Loucy (cell line): ENCODE data around the gene MTF2.
"Not testable (repeated sequence)": the region's sequence is repeated elsewhere in the genome, so short reads cannot be mapped to it uniquely, and the experiment has no call there.

ENCODE experiments used
- CTCF ChIP-seq: fragments of 200-600 bp; sonication (generic); conservative IDR thresholded peaks from 2 replicates; pipeline ENCODE4 v1.5.1; 2014; ENCODE audit warnings: mild to moderate bottlenecking, antibody characterized with exemption, low read length
- EZH2phosphoT487 ChIP-seq: fragments of 200-600 bp; IDR thresholded peaks from 2 replicates; pipeline ENCODE4 v1.6.1; 2018; ENCODE audit warnings: antibody characterized with exemption, mild to moderate bottlenecking, moderate library complexity, borderline replicate concordance

GRCh38 chr1:93030191-93030590 is 48.9 kb upstream of the MTF2 start:
- not testable (repeated sequence) for TF ChIP-seq CTCF, EZH2phosphoT487
